A673 (cell line): ENCODE measurements around the gene UVSSA.
"Not testable (repeated sequence)": the region's sequence is repeated elsewhere in the genome, so short reads cannot be mapped to it uniquely, and the experiment has no call there.

ENCODE experiments used
- CTCF ChIP-seq: fragments of 300-800, 200-600 bp; sonication (generic); conservative IDR thresholded peaks from 2 replicates; pipeline ENCODE4 v1.5.1; 2017; ENCODE audit warnings: low read depth, mild to moderate bottlenecking, antibody characterized with exemption, low read length, moderate library complexity, mixed read lengths
- EZH2 ChIP-seq: fragments of 200-600 bp; sonication (generic); IDR thresholded peaks from 2 replicates; pipeline ENCODE4 v1.6.1; 2017; ENCODE audit warnings: borderline replicate concordance, low read depth, mild to moderate bottlenecking, mixed read lengths, antibody characterized with exemption, low read length; ENCODE audit not compliant: poor library complexity, severe bottlenecking

- not testable (repeated sequence) for TF ChIP-seq CTCF, EZH2
These were observed 22.4 kb upstream of the UVSSA start for GRCh38 chr4:1324443-1325175.
